H1 (cell line): ENCODE data around the gene TELO2. TPM values are rescaled to one million over a fixed set of nuclear protein-coding genes. Genes with fewer than 3 reads are reported as not detected.

ENCODE experiments used
- CHD2 ChIP-seq: IDR thresholded peaks from 2 replicates; pipeline ENCODE4 v1.6.1; 2012; ENCODE audit warnings: low read length, improper control_type of control experiment
- NRF1 ChIP-seq: IDR thresholded peaks from 2 replicates; pipeline ENCODE4 v1.6.1; 2011; ENCODE audit warnings: mild to moderate bottlenecking, low read depth, low read length, improper control_type of control experiment
- RXRA ChIP-seq: IDR thresholded peaks from 2 replicates; pipeline ENCODE4 v1.6.1; 2011; ENCODE audit warnings: low read depth, mild to moderate bottlenecking, low read length, moderate library complexity; ENCODE audit not compliant: insufficient read depth
- SIN3A ChIP-seq, 2 experiments: IDR thresholded peaks in 1 of 2; conservative IDR thresholded peaks in 1 of 2; 2 replicates each; pipeline ENCODE4 v1.6.1; 2011 to 2012; ENCODE audit warnings: low read length in 2 of 2, improper control_type of control experiment in 1 of 2, low read depth in 1 of 2, mild to moderate bottlenecking in 1 of 2
- TEAD4 ChIP-seq: IDR thresholded peaks from 2 replicates; pipeline ENCODE4 v1.6.1; 2012; ENCODE audit warnings: low read depth, low read length, inconsistent platforms, mixed read lengths
- polyA plus RNA-seq, 7 experiments: library from polyadenylated mRNA; depleted of rRNA in 3 of 7; stranded (reverse) in 5 of 7; unstranded in 2 of 7; fragments of >200 nt in 5 of 7; fragments of 200-250 nt in 2 of 7; gene quantifications; 1 replicate in 5 of 7; 2 replicates in 1 of 7; 4 replicates in 1 of 7; pipeline versions ENCODE4 v1.2.1 to v1.2.3, GENCODE V29; 2011 to 2013; ENCODE audit warnings: missing spikeins in 2 of 7, mixed read lengths in 2 of 7
- total RNA-seq: library from RNA; stranded (reverse); fragmentation: NEBNext Ultra II Directional; extraction: Animal tissue kit (Norgen Biotek cat#: 25700); gene quantifications from 2 replicates; pipeline ENCODE4 v1.2.1, GENCODE V29; 2021
- TF ChIP-seq, protein P1 (sequence below): fragments of 300-600 bp; sonication (generic); IDR thresholded peaks from 2 replicates; pipeline ENCODE4 v1.7.1; 2012; ENCODE audit warnings: low read length, moderate library complexity, mild to moderate bottlenecking, inconsistent platforms; ENCODE audit not compliant: insufficient replicate concordance
- TF ChIP-seq, protein P2 (sequence below): IDR thresholded peaks from 2 replicates; pipeline ENCODE4 v1.6.1; 2011; ENCODE audit warnings: low read length, improper control_type of control experiment

The TELO2 gene
- total and polyA plus RNA-seq, 2 of the 8 experiments (the other 6 are each of a cell fraction or from before 2014, with no cell fraction given) = 39.3 to 64.8 TPM

DNA sequence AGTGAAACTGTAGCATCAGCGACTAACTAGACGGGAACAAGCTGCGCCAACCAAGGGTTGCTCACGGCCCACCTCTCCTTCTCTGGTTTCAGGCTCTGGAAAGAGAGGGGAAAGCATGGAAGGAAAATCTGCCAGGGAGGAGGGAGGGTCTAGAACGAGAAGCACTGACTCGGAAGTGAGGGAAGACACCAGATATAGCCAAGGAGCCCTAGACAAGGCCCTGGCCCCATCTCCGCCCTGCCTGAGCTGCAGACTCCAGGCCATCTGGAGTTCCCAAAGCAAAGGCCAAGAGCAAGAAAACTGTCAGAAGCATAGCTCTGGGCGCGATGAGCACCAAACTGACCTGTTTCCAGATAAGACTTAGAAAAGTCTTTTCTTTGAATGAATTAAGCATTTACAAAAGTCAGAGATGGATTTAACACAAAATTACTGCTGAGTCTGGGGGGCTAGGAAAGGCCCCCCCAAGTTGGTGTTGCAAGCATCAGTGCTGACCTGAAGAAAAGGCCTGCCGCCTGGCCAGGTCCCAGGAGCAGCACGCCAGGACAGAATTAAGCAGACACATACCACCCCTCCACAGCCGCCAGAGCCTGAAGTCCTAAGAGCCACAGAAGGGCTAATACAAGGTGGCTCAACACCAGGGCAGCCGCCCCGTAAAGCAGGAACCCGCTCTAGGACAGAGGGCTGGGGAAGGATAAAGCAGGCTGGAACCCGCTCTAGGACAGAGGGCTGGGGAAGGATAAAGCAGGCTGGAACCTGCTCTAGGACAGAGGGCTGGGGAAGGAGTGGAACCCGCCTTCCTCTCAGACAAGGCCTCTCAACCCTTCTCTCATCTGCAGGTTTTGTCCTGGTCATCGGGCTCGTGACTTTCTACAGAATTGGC is 61.0 kb downstream of the TELO2 start (continued):
- TF ChIP-seq, protein P1, sequence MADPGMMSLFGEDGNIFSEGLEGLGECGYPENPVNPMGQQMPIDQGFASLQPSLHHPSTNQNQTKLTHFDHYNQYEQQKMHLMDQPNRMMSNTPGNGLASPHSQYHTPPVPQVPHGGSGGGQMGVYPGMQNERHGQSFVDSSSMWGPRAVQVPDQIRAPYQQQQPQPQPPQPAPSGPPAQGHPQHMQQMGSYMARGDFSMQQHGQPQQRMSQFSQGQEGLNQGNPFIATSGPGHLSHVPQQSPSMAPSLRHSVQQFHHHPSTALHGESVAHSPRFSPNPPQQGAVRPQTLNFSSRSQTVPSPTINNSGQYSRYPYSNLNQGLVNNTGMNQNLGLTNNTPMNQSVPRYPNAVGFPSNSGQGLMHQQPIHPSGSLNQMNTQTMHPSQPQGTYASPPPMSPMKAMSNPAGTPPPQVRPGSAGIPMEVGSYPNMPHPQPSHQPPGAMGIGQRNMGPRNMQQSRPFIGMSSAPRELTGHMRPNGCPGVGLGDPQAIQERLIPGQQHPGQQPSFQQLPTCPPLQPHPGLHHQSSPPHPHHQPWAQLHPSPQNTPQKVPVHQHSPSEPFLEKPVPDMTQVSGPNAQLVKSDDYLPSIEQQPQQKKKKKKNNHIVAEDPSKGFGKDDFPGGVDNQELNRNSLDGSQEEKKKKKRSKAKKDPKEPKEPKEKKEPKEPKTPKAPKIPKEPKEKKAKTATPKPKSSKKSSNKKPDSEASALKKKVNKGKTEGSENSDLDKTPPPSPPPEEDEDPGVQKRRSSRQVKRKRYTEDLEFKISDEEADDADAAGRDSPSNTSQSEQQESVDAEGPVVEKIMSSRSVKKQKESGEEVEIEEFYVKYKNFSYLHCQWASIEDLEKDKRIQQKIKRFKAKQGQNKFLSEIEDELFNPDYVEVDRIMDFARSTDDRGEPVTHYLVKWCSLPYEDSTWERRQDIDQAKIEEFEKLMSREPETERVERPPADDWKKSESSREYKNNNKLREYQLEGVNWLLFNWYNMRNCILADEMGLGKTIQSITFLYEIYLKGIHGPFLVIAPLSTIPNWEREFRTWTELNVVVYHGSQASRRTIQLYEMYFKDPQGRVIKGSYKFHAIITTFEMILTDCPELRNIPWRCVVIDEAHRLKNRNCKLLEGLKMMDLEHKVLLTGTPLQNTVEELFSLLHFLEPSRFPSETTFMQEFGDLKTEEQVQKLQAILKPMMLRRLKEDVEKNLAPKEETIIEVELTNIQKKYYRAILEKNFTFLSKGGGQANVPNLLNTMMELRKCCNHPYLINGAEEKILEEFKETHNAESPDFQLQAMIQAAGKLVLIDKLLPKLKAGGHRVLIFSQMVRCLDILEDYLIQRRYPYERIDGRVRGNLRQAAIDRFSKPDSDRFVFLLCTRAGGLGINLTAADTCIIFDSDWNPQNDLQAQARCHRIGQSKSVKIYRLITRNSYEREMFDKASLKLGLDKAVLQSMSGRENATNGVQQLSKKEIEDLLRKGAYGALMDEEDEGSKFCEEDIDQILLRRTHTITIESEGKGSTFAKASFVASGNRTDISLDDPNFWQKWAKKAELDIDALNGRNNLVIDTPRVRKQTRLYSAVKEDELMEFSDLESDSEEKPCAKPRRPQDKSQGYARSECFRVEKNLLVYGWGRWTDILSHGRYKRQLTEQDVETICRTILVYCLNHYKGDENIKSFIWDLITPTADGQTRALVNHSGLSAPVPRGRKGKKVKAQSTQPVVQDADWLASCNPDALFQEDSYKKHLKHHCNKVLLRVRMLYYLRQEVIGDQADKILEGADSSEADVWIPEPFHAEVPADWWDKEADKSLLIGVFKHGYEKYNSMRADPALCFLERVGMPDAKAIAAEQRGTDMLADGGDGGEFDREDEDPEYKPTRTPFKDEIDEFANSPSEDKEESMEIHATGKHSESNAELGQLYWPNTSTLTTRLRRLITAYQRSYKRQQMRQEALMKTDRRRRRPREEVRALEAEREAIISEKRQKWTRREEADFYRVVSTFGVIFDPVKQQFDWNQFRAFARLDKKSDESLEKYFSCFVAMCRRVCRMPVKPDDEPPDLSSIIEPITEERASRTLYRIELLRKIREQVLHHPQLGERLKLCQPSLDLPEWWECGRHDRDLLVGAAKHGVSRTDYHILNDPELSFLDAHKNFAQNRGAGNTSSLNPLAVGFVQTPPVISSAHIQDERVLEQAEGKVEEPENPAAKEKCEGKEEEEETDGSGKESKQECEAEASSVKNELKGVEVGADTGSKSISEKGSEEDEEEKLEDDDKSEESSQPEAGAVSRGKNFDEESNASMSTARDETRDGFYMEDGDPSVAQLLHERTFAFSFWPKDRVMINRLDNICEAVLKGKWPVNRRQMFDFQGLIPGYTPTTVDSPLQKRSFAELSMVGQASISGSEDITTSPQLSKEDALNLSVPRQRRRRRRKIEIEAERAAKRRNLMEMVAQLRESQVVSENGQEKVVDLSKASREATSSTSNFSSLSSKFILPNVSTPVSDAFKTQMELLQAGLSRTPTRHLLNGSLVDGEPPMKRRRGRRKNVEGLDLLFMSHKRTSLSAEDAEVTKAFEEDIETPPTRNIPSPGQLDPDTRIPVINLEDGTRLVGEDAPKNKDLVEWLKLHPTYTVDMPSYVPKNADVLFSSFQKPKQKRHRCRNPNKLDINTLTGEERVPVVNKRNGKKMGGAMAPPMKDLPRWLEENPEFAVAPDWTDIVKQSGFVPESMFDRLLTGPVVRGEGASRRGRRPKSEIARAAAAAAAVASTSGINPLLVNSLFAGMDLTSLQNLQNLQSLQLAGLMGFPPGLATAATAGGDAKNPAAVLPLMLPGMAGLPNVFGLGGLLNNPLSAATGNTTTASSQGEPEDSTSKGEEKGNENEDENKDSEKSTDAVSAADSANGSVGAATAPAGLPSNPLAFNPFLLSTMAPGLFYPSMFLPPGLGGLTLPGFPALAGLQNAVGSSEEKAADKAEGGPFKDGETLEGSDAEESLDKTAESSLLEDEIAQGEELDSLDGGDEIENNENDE = no peak
- TF ChIP-seq TEAD4 = no peak
- TF ChIP-seq, protein P2, sequence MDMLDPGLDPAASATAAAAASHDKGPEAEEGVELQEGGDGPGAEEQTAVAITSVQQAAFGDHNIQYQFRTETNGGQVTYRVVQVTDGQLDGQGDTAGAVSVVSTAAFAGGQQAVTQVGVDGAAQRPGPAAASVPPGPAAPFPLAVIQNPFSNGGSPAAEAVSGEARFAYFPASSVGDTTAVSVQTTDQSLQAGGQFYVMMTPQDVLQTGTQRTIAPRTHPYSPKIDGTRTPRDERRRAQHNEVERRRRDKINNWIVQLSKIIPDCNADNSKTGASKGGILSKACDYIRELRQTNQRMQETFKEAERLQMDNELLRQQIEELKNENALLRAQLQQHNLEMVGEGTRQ = no peak
- TF ChIP-seq SIN3A (conservative IDR thresholded peaks at IDR 0.05 in 1 of 2, IDR thresholded peaks at IDR 0.05 in 1 of 2; ENCODE audit: low read depth in 1 of 2, low read length in 2 of 2) = no peak
- no peak for TF ChIP-seq CHD2
- no peak for TF ChIP-seq NRF1
- TF ChIP-seq RXRA = no peak
- TF ChIP-seq, all 59 proteins: peak for 0
